Measurements from ENCODE around the gene NCOA3.
A peak's percentile ranks its signal among the peaks of the same experiment; 100 is the strongest.

The NCOA3 gene

DNA sequence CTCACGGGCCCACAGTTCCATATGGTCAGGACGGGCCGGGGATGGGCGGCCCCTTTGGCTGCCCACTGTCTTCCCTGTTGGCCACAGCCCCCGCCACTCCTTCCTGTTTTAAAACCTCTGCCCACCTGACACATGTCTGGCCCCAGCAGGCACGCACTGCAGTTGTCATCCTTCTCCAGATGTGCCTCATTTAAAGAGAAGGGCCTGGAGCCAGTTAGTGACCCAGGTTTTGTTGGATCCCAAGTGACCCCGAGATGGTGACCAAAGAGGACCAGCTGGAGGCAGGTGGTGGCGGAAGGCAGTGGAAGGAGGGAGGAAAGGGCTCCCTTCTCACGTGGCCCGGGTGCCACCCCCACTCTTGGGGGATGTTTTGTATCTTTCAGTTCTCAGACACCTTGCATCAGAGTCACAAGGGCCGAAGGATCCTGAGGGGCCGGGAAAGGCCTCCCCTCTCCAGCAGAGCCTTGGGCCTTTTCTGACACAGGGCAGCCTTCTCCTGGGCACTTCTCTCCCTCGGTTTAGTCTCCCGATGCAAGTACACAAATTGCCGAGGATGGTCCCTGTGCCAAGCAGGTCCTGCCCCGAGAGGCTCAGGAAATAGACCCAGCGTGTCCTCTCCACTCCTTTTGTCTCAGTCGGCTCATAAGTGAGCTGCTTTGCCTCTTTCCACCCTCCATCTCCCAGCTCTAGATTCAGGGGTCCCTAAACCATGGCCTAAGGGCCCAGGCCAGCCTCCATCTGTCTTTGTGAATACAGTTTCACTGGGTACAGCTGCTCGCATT lies 166.0 kb downstream of the NCOA3 start:
- H3K9me3 ChIP-seq (ENCODE audit: control insufficient read depth, low read length), result no peaks in the 10 kb centered on the region
- H2AFZ ChIP-seq (ENCODE audit: low read depth, low read length), result no peak overlapping the region
- H2AK5ac ChIP-seq (ENCODE audit: low read length, severe bottlenecking), result no peak overlapping the region
- no peak overlapping the region for H3K4ac ChIP-seq (ENCODE audit: low read depth in 1 of 2, low read length in 2 of 2)
- H3K36me3 ChIP-seq (ENCODE audit: control insufficient read depth in 1 of 2, insufficient read depth in 2 of 2, low read depth in 1 of 2, low read length in 2 of 2), result peaks cover 12 to 46% of the 10 kb centered on the region in 2 experiments
- H3K14ac ChIP-seq (ENCODE audit: low read length in 2 of 2), result no peak overlapping the region
- H2BK12ac ChIP-seq (ENCODE audit: low read length in 2 of 2), result no peak overlapping the region
- H4K91ac ChIP-seq (ENCODE audit: low read length), result no peak overlapping the region
- no peak overlapping the region for H3K9ac ChIP-seq (ENCODE audit: low read length)
- 90% methylated on average over 19 of the region's 19 CpGs for WGBS
- H3K23ac ChIP-seq (ENCODE audit: low read length in 2 of 2), result no peak overlapping the region
- no peak overlapping the region for H4K8ac ChIP-seq (ENCODE audit: low read length)
- no peak overlapping the region for H2BK120ac ChIP-seq (ENCODE audit: low read depth, low read length)
- peaks cover 7% of the 10 kb centered on the region for H3K4me1 ChIP-seq (ENCODE audit: control insufficient read depth, insufficient read depth, low read depth, low read length)
- H3K18ac ChIP-seq (ENCODE audit: low read depth in 1 of 2, low read length in 2 of 2), result no peak overlapping the region
- no peak overlapping the region for H3K27ac ChIP-seq (ENCODE audit: low read length, poor library complexity, severe bottlenecking)
- no peak for DNase-seq
- no peaks in the 10 kb centered on the region for H3K79me1 ChIP-seq (replicated peaks; ENCODE audit: low read length, poor library complexity, severe bottlenecking)
- no peak overlapping the region for H2BK15ac ChIP-seq (ENCODE audit: low read depth, poor library complexity, severe bottlenecking)
- H3K4me3 ChIP-seq (ENCODE audit: insufficient read depth in 1 of 2, low read depth in 1 of 2, low read length in 2 of 2), result no peak overlapping the region
- no peaks in the 10 kb centered on the region for H3K27me3 ChIP-seq (ENCODE audit: control insufficient read depth in 1 of 2, insufficient read depth in 1 of 2, low read length in 2 of 2)
- no peak overlapping the region for H3K4me2 ChIP-seq (ENCODE audit: low read length, poor library complexity, severe bottlenecking)
- no peak overlapping the region for H2BK5ac ChIP-seq (ENCODE audit: low read depth, low read length, poor library complexity, severe bottlenecking)

DNA sequence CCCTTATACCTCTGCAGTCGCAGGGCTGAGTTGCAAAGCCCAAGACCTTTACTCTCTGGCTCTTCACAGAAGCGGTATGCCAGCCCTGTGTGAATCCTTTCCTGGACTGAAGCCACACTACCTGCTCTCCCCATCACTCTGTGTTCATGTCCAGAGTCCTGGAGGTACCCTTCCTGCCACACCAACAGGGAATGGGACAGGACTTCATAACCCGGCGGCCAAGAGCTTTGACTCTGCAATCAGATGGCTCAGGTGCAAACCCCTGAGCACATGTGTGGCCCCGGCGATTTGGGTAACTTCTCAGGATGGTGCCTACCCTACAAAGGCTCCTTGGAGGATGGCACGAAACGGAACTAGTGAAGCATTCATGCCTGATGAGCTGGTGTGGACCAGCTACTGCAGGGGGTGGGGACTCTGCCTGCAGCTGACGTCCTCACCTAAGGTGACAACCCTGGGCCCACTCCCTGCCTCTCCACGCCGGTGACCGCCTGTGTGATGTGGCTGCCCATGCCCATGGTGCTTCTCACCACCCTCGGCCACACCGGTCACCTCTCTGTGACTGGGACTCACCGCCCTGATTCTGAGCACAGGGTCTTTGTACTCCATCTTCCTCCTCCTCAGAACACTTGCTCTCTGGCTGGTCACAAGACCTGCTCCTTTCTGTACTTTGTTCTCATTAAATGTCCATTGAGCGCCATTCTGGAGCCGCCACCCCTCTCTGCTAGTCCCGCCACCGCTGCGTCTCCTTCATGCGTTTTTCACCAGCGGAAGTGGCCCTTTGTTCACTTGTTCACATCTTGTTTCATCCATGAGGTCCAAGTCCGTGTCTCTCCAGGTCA lies 166.8 kb downstream of the NCOA3 start:
- no peak overlapping the region for H3K9ac ChIP-seq (ENCODE audit: low read length)
- no peak overlapping the region for H3K4me3 ChIP-seq (ENCODE audit: insufficient read depth in 1 of 2, low read depth in 1 of 2, low read length in 2 of 2)
- no peak overlapping the region for H2BK120ac ChIP-seq (ENCODE audit: low read depth, low read length)
- peaks cover 7% of the 10 kb centered on the region for H3K4me1 ChIP-seq (ENCODE audit: control insufficient read depth, insufficient read depth, low read depth, low read length)
- no peak overlapping the region for H2BK5ac ChIP-seq (ENCODE audit: low read depth, low read length, poor library complexity, severe bottlenecking)
- H3K18ac ChIP-seq (ENCODE audit: low read depth in 1 of 2, low read length in 2 of 2), result no peak overlapping the region
- no peaks in the 10 kb centered on the region for H3K27me3 ChIP-seq (ENCODE audit: control insufficient read depth in 1 of 2, insufficient read depth in 1 of 2, low read length in 2 of 2)
- no peak overlapping the region for H2BK15ac ChIP-seq (ENCODE audit: low read depth, poor library complexity, severe bottlenecking)
- no peak overlapping the region for H2AFZ ChIP-seq (ENCODE audit: low read depth, low read length)
- H3K4me2 ChIP-seq (ENCODE audit: low read length, poor library complexity, severe bottlenecking), result no peak overlapping the region
- no peaks in the 10 kb centered on the region for H3K79me1 ChIP-seq (replicated peaks; ENCODE audit: low read length, poor library complexity, severe bottlenecking)
- no peak overlapping the region for H3K27ac ChIP-seq (ENCODE audit: low read length, poor library complexity, severe bottlenecking)
- H3K9me3 ChIP-seq (ENCODE audit: control insufficient read depth, low read length), result no peaks in the 10 kb centered on the region
- 92% methylated on average over 23 of the region's 23 CpGs for WGBS
- peaks cover 6 to 45% of the 10 kb centered on the region in 2 experiments for H3K36me3 ChIP-seq (ENCODE audit: control insufficient read depth in 1 of 2, insufficient read depth in 2 of 2, low read depth in 1 of 2, low read length in 2 of 2)
- no peak overlapping the region for H4K8ac ChIP-seq (ENCODE audit: low read length)
- no peak overlapping the region for H4K91ac ChIP-seq (ENCODE audit: low read length)
- H2BK12ac ChIP-seq (ENCODE audit: low read length in 2 of 2), result no peak overlapping the region
- no peak overlapping the region for H2AK5ac ChIP-seq (ENCODE audit: low read length, severe bottlenecking)
- H3K14ac ChIP-seq (ENCODE audit: low read length in 2 of 2), result peak overlapping the region in 1 of 2 experiments; percentile 35
- no peak overlapping the region for H3K4ac ChIP-seq (ENCODE audit: low read depth in 1 of 2, low read length in 2 of 2)
- no peak overlapping the region for H3K23ac ChIP-seq (ENCODE audit: low read length in 2 of 2)
- DNase-seq, result no peak

DNA sequence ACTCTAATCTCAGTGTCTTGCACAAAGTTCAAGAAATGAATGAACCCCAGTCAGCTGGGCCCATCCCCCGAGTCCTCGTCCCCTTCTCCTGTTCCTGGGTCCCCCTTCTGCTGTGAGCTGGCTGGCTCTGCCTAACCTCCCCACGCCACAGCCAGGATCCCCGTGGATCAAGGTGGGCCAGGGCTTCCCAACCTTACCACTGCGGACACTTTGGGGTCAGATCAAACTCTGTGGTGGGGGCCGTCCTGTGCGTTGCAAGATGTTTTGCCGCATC lies 167.4 kb downstream of the NCOA3 start:
- Histone ChIP-seq H3K18ac (ENCODE audit: low read depth in 1 of 2, low read length in 2 of 2) (no peak overlapping the region), H3K9me3 (ENCODE audit: control insufficient read depth, low read length) (no peaks in the 10 kb centered on the region), H4K8ac (ENCODE audit: low read length) (no peak overlapping the region), H3K79me1 (replicated peaks; ENCODE audit: low read length, poor library complexity, severe bottlenecking) (no peaks in the 10 kb centered on the region), H2BK12ac (ENCODE audit: low read length in 2 of 2) (no peak overlapping the region), H3K14ac (ENCODE audit: low read length in 2 of 2) (no peak overlapping the region), H3K27ac (ENCODE audit: low read length, poor library complexity, severe bottlenecking) (no peak overlapping the region), H3K9ac (ENCODE audit: low read length) (no peak overlapping the region), H3K4me1 (ENCODE audit: control insufficient read depth, insufficient read depth, low read depth, low read length) (peaks cover 5% of the 10 kb centered on the region), H2BK120ac (ENCODE audit: low read depth, low read length) (no peak overlapping the region), H3K4me3 (ENCODE audit: insufficient read depth in 1 of 2, low read depth in 1 of 2, low read length in 2 of 2) (no peak overlapping the region), H2BK5ac (ENCODE audit: low read depth, low read length, poor library complexity, severe bottlenecking) (no peak overlapping the region), H3K27me3 (ENCODE audit: control insufficient read depth in 1 of 2, insufficient read depth in 1 of 2, low read length in 2 of 2) (no peaks in the 10 kb centered on the region), H2BK15ac (ENCODE audit: low read depth, poor library complexity, severe bottlenecking) (no peak overlapping the region), H3K4me2 (ENCODE audit: low read length, poor library complexity, severe bottlenecking) (no peak overlapping the region), H2AK5ac (ENCODE audit: low read length, severe bottlenecking) (no peak overlapping the region), H2AFZ (ENCODE audit: low read depth, low read length) (no peak overlapping the region), H3K36me3 (ENCODE audit: control insufficient read depth in 1 of 2, insufficient read depth in 2 of 2, low read depth in 1 of 2, low read length in 2 of 2) (peaks cover 6 to 47% of the 10 kb centered on the region in 2 experiments), H3K4ac (ENCODE audit: low read depth in 1 of 2, low read length in 2 of 2) (no peak overlapping the region), H3K23ac (ENCODE audit: low read length in 2 of 2) (no peak overlapping the region), H4K91ac (ENCODE audit: low read length) (no peak overlapping the region)
- WGBS, result 95% methylated on average over 8 of the region's 8 CpGs
- no peak for DNase-seq

DNA sequence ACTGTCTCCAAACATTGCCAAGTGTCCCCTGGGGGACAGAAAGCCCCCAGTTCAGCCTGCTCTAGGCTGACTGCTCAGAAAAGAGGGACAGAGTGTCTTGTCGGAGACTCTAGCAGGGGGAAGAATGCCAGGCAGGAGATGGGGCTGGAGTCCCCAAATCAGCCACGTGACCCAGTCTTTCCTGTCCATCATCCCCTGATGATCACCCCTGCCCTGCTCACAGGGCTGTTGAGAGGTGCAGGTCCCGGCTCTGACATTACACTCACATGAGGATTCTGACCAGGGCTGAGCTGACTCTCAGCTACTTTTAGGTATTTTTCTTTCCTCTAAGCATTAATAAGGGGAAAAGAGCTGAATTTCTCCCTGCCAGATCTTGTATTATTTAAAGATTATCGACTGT lies 167.8 kb downstream of the NCOA3 start:
- DNase-seq, result no peak
- no peak overlapping the region for H3K27ac ChIP-seq (ENCODE audit: low read length, poor library complexity, severe bottlenecking)
- H3K9me3 ChIP-seq (ENCODE audit: control insufficient read depth, low read length), result no peaks in the 10 kb centered on the region
- H3K4me2 ChIP-seq (ENCODE audit: low read length, poor library complexity, severe bottlenecking), result no peak overlapping the region
- H2AFZ ChIP-seq (ENCODE audit: low read depth, low read length), result no peak overlapping the region
- H4K8ac ChIP-seq (ENCODE audit: low read length), result no peak overlapping the region
- no peak overlapping the region for H2BK12ac ChIP-seq (ENCODE audit: low read length in 2 of 2)
- no peak overlapping the region for H3K4me3 ChIP-seq (ENCODE audit: insufficient read depth in 1 of 2, low read depth in 1 of 2, low read length in 2 of 2)
- no peak overlapping the region for H3K4ac ChIP-seq (ENCODE audit: low read depth in 1 of 2, low read length in 2 of 2)
- WGBS, result 92% methylated on average over 3 of the region's 4 CpGs
- no peak overlapping the region for H2BK120ac ChIP-seq (ENCODE audit: low read depth, low read length)
- no peak overlapping the region for H4K91ac ChIP-seq (ENCODE audit: low read length)
- H3K18ac ChIP-seq (ENCODE audit: low read depth in 1 of 2, low read length in 2 of 2), result no peak overlapping the region
- peaks cover 6 to 51% of the 10 kb centered on the region in 2 experiments for H3K36me3 ChIP-seq (ENCODE audit: control insufficient read depth in 1 of 2, insufficient read depth in 2 of 2, low read depth in 1 of 2, low read length in 2 of 2)
- H3K27me3 ChIP-seq (ENCODE audit: control insufficient read depth in 1 of 2, insufficient read depth in 1 of 2, low read length in 2 of 2), result no peaks in the 10 kb centered on the region
- no peak overlapping the region for H2BK15ac ChIP-seq (ENCODE audit: low read depth, poor library complexity, severe bottlenecking)
- H3K14ac ChIP-seq (ENCODE audit: low read length in 2 of 2), result no peak overlapping the region
- H2AK5ac ChIP-seq (ENCODE audit: low read length, severe bottlenecking), result no peak overlapping the region
- H3K23ac ChIP-seq (ENCODE audit: low read length in 2 of 2), result no peak overlapping the region
- no peak overlapping the region for H3K9ac ChIP-seq (ENCODE audit: low read length)
- H2BK5ac ChIP-seq (ENCODE audit: low read depth, low read length, poor library complexity, severe bottlenecking), result no peak overlapping the region
- H3K79me1 ChIP-seq (replicated peaks; ENCODE audit: low read length, poor library complexity, severe bottlenecking), result no peaks in the 10 kb centered on the region
- H3K4me1 ChIP-seq (ENCODE audit: control insufficient read depth, insufficient read depth, low read depth, low read length), result peaks cover 4% of the 10 kb centered on the region

All from mesenchymal stem cell (in vitro differentiated cells and primary cell).